Stimulated activated CD8-positive, alpha-beta memory T cell treated with anti-CD3 and anti-CD28 coated beads, Interleukin-4, amount 100 ng/mL, for 4 hours (primary cell): ENCODE measurements around the gene CRLF1.
"Not testable (repeated sequence)": the region's sequence is repeated elsewhere in the genome, so short reads cannot be mapped to it uniquely, and the experiment has no call there.

ENCODE experiments used
- DNase-seq, 2 donors: peaks; one replicate each; pipeline ENCODE4 v3.0.0-alpha.2; 2020; ENCODE audit warnings: low read depth in 2 of 2, low spot score in 1 of 2

The CRLF1 gene

GRCh38 chr19:18593367-18594095 lies 13.1 kb downstream of the CRLF1 start:
- no peak for DNase-seq

DNA sequence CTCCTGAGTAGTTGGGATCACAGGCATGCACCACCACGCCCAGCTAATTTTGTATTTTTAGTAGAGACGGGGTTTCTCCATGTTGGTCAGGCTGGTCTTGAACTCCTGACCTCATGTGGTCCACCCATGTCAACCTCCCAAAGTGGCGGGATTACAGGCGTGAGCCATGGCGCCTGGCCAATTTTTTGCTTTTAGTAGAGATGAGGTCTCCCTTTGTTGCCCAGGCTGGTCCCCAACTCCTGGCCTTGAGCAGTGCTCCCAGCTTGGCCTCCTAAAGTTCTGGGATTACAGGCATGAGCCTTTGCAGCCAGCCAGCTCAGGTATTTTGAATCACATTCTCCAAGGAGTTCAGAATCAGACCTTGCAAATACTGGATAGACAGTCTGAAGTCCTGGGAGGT lies 13.9 kb downstream of the CRLF1 start:
- DNase-seq = not testable (repeated sequence)

- no peak for DNase-seq
These were observed 14.7 kb downstream of the CRLF1 start for GRCh38 chr19:18591735-18592385.

DNA sequence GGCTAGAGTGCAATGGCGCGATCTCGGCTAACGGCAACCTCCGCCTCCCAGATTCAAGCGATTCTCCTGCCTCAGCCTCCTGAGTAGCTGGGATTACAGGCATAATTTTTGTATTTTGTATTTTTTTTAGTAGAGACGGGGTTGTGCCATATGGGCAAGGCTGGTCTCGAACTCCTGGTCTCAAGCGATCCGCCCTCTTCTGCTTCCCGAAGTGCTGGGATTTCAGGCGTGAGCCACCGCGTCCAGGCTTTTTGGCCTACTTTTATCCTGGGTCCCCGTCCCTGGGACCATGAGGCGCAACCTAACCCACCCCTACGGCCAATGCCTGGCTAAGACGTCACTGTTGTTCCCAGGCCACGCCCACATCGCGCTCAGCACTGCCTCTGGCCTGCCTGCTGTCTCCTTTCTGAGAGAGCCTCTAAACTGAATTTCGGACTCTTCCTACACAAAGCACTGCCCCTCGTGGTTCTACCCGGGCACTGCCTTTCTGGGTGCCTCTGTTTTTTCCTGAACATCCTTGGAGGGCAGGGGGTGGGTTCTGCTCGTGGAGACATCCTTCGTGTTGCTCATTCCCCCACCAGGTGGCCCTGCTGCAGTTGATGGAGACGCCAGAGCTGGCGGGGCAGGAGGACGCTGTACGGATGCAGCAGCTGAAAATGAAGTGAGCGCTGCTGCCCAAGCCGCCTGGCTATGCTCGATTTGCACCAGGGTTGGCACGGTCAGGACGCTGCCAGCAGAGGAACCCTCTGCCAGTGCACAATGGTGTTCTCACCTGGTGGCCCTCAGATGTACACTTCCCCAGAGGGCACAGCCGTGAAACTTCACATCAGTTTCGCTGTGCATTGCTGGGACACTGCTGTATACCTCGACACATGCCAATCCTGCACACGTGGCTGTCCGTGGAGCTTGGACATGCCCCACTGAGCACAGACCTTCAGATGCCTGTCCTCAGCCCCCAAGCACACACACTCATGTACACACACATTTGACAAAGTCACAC lies 16.0 kb downstream of the CRLF1 start:
- no peak for DNase-seq

DNA sequence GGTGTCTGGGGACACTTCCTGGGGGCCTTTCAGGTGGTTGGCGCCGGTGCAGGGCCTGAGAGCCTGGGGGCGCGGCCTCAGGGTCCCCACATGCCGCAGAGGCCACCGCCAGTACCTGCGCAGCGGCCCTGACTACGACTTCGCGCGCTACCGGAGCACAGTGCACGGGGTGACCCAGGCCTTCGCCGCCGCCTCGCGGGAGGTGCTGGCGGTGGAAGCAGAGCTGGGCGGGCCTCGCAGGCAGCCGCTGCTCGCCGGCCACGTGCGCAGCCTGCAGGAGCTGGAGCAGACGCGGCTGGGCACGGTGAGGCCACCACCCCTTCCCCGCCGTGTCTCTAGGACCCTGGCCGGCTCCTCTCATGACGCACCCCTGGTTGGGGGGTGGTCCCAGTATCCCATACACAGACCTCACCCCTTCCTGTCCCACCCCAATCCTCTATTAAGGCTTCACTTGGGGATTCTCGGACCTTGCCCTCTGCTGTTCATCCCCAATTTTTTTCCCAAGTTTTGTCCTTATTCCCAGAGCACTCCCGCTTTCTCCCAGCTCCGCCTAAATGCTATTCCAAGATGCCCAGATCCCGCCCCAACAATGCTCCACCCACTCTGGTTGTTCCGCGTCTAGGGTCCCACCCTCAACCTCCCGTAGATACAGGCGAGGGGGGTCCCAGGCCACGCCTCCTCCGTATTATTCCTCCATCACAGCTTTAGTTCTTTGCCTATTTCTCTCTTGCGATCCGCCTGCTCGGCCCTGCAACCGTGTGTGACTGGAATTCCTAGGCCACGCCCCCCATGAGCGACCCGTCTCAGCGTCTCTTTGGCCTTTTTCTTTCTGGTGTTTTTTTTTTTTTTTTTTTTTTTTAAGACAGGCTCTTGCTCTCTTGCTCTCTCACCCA lies 17.0 kb downstream of the CRLF1 start:
- peak in 1 of 2 donors; percentile 41 for DNase-seq

- peak; percentile 76 to 85 for DNase-seq
These were observed 17.8 kb downstream of the CRLF1 start, which contains the start of gene REX1BD for GRCh38 chr19:18588611-18589379. Gene REX1BD, plus strand, starts transcription at chr19:18588798. Its CDS starts 4 bp downstream, at chr19:18588802.

DNA sequence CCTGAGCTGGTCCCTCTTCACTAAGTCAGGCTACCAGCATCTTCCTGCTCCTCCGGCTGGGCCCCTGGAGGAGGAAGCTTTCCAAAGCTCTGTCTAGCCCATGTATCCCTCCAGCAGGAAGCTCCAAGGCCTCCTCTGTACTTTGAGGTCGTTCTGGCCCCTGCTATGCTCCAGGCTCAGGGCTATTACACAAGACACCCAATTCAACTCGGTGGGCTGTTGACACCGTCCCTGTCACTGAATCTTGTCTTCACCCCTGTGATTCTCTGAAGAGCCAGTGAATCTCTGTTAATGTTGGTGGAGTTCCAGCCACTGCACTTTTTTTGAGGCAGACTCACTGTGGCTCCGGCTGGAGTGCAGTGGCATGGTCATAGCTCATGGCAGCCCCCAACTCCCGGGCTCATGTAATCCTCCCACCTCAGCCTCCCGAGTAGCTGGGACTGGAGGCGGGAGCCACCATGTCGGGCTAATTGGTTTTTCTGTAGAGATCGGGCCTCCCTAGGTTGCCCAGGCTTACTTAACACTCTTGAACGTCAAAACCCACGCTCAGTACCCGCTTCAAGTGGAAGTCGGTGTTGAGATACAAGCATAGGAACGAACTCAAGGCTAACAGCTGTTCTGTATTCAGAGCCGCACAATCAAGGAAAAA lies 18.5 kb downstream of the CRLF1 start:
- DNase-seq = no peak

GRCh38 chr19:18587561-18587960 lies 19.0 kb downstream of the CRLF1 start:
- no peak for DNase-seq

DNA sequence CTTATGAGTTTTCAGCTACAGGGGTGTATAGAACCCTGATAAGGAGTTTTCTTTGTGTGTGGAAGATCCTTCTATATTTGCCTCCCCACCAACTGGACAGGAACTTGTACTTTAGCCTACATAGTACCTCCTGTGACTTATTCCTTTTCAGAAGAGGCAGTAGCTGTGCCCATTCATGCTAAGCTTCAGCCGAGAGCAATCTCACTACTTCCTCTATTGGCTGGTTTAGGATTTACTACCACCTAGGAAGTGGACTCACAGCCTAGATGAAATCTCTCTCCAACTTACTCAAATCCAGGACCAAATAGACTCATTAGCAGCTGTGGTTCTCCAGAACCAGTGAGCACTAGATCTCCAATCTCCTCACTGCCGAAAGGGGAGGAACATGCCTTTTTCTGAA lies 20.3 kb downstream of the CRLF1 start:
- DNase-seq = no peak

DNA sequence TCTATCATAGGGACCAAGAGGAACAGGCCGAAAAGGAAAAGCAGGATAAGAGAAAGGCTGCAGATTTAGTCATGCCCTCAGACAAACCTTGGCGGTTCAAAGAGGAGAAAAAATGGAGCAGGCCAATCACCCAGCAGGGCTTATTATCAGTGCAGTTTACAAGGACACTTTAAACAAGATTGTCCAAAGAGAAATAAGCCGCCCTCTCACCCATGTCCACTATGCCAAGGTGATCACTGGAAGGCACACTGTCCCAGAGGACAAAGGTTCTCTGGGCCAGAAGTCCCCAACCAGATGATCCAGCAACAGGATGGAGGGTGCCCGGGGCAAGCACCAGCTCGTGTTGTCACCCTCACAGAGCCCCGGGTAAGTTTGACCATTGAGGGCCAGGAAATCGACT lies 26.3 kb downstream of the CRLF1 start:
- DNase-seq = no peak

DNA sequence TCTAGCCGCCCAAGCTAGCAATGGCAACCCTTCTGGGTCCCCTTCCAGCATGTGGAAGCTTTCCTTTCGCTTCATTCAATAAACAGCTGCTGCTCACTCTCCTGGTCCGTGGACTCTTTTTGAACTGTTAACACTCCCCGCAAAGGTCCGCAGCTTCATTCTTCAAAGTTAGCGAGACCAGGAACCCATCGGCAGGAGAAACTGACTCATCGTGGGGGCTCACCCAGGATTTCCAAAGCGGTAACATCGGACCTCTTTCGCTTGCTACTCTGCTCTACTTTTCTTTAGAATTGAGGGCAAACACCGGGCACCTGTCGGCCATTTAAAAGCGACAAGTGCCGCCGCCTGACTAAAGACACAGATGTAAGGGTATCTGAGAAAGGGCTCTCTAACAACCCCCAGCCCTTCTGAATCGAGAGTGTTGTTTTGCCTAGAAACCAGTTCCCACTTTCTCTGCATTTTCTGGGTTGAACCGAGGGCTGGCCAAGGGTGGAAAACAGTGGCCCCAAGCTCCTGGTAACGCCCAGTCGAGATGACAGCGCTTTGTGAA lies 29.2 kb downstream of the CRLF1 start:
- no peak for DNase-seq

- no peak for DNase-seq
These were observed 30.2 kb downstream of the CRLF1 start for GRCh38 chr19:18576383-18576782.

DNA sequence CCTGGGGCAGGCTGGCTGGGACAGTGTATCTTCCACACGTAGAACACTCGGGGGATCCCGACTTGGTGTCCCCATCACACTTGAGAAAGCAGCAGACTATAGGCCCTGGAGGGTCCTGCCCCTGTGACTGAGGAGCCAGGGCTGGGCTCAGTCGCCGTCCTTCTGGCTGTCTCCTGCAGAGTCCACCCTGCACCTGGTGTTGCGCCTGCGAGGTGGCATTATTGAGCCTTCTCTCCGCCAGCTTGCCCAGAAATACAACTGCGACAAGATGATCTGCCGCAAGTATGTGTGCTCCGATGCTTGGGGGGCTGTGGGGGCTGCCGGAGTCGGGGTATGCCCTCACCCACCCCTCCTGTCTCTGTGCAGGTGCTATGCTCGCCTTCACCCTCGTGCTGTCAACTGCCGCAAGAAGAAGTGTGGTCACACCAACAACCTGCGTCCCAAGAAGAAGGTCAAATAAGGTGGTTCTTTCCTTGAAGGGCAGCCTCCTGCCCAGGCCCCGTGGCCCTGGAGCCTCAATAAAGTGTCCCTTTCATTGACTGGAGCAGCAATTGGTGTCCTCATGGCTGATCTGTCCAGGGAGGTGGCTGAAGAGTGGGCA lies 31.8 kb downstream of the CRLF1 start:
- DNase-seq = no peak

GRCh38 chr19:18571564-18572344 lies 34.8 kb downstream of the CRLF1 start, which contains the start of gene UBA52:
Gene UBA52, plus strand, starts transcription at chr19:18571857. Its CDS starts 1,444 bp downstream, at chr19:18573301.
- peak; percentile 98 for DNase-seq

- DNase-seq = no peak
These were observed 38.2 kb downstream of the CRLF1 start for GRCh38 chr19:18568367-18568766.

DNA sequence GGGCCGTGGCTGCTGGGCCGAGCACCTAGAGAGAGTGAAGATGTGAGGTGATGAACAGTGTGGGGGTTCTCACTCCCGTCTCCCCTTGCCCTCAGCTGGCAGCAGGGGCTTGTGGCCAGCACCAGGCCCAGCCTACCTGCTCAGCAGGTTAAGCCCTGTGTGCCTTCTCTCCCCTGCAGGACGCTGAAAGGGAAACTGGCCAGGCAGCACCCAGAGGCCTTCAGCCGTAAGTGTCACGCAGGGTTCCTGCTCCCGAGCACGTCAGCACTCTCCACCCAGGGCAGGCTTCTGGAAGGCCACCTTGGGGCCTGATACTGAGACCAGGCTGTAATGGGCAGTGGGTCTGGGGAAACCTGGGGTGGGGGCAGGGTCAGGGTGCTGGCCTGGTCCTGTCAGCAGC lies 39.6 kb downstream of the CRLF1 start:
- no peak for DNase-seq

DNA sequence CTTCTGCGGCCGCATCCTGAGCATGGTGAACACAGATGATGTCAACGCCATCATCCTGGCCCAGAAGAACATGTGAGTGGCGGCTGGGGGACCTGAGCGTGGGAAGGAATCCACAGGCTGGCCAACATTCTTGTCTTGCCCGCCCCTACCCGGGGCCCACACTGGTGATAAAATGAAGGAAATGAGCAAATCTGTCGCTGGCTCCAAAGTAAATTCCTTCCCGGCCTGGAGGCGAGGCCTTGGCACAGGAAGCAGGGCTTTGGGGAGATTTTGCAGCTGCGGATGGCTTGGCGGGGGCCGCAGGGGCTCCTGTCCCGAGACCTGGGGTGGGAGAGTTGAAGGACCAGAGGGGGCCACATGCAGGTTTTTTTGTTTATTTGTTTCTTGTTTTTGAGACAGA lies 44.5 kb downstream of the CRLF1 start:
- no peak for DNase-seq

DNA sequence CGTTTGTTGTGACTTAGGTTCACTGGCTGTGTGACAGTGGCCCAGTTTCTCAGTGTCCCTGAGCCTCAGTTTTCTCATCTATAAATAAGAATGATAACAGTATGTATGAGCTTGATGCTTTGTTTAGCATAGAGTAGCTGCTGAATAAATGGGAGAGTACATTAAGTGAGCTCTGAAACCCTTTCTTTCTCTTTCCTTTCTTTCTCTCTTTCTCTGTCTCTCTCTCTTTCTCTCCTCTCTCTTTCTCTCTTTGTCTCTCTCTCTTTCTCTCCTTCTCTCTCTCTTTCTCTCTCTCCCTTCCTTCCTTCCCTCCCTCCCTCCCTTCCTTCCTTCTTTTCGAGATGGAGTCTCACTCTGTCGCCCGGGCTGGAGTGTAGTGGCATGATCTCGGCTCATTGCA lies 46.9 kb downstream of the CRLF1 start:
- no peak for DNase-seq
